ENCODE data around the gene SARS1. TPM values are rescaled to one million over a fixed set of nuclear protein-coding genes. Genes with fewer than 3 reads are reported as not detected.
A peak's percentile ranks its signal among the peaks of the same experiment; 100 is the strongest.

The SARS1 gene
- total and polyA plus RNA-seq, 8 donors: 139 to 189 (median 145) TPM

- intact Hi-C loops (cut with DNase I): no loop called here
- no peak for ATAC-seq
Measured at GRCh38 chr1:109271458-109271857, 57.7 kb downstream of the SARS1 start.

GRCh38 chr1:109272021-109272799 lies 58.5 kb downstream of the SARS1 start:
- no peaks in the 10 kb centered on the region for H3K9me3 ChIP-seq
- DNase-seq: peak in 1 of 4 donors; percentile 63
- no peaks in the 10 kb centered on the region for H3K27me3 ChIP-seq
- intact Hi-C loops (cut with DNase I): no loop called here
- no peak for TF ChIP-seq CTCF (IDR thresholded peaks at IDR 0.05)
- H3K4me1 ChIP-seq: peaks cover 3 to 6% of the 10 kb centered on the region in 2 donors
- H3K27ac ChIP-seq: no peak overlapping the region
- ATAC-seq: no peak
- no peak overlapping the region for H3K4me3 ChIP-seq
- H3K36me3 ChIP-seq: no peaks in the 10 kb centered on the region

More at GRCh38 chr1:109271458-109271857, 57.7 kb downstream of the SARS1 start:
- H3K9me3 ChIP-seq: no peaks in the 10 kb centered on the region
- no peaks in the 10 kb centered on the region for H3K27me3 ChIP-seq
- H3K36me3 ChIP-seq: no peaks in the 10 kb centered on the region
- H3K4me1 ChIP-seq: no peaks in the 10 kb centered on the region
- TF ChIP-seq CTCF (IDR thresholded peaks at IDR 0.05): no peak
- DNase-seq: no peak
- H3K4me3 ChIP-seq: no peak overlapping the region
- H3K27ac ChIP-seq: no peak overlapping the region

GRCh38 chr1:109272831-109273547 lies 59.3 kb downstream of the SARS1 start:
- Histone ChIP-seq H3K27me3 (no peaks in the 10 kb centered on the region), H3K4me3 (peak overlapping the region; percentile 21 to 33), H3K4me1 (peaks cover 10 to 13% of the 10 kb centered on the region in 2 donors), H3K36me3 (no peaks in the 10 kb centered on the region), H3K27ac (no peak overlapping the region), H3K9me3 (no peaks in the 10 kb centered on the region)
- no peak for TF ChIP-seq CTCF (IDR thresholded peaks at IDR 0.05)
- peak; percentile 25 for ATAC-seq
- intact Hi-C loops (cut with DNase I): no loop called here
- peak in 1 of 4 donors; percentile 80 for DNase-seq

GRCh38 chr1:109273570-109274288 lies 60.0 kb downstream of the SARS1 start:
- ATAC-seq (peak; percentile 58), DNase-seq (peak in 1 of 4 donors; percentile 74)
- TF ChIP-seq CTCF (IDR thresholded peaks at IDR 0.05): no peak
- Histone ChIP-seq H3K27me3 (no peaks in the 10 kb centered on the region), H3K4me3 (peak overlapping the region; percentile 21 to 33), H3K9me3 (no peaks in the 10 kb centered on the region), H3K36me3 (no peaks in the 10 kb centered on the region), H3K4me1 (peaks cover 10 to 13% of the 10 kb centered on the region in 2 donors), H3K27ac (peak overlapping the region in 1 of 2 donors; percentile 78)
- intact Hi-C loops (cut with DNase I): no loop called here

All from left lung (tissue), 10 donors.